CD14-positive monocyte (primary cell): Measurements from ENCODE around the gene BMAL2. TPM values are rescaled to one million over a fixed set of nuclear protein-coding genes. Genes with fewer than 3 reads are reported as not detected.

Experiments used
- DNase-seq, 3 donors: peaks; one replicate each; pipeline ENCODE4 v3.0.0-alpha.2; 2011 to 2022
- H2AFZ ChIP-seq: 2 replicates; pipeline ENCODE4 v1.6.0; 2012; ENCODE audit warnings: mild to moderate bottlenecking, low read depth, low read length, inconsistent platforms; ENCODE audit not compliant: insufficient read depth, poor library complexity, severe bottlenecking
- H3K27ac ChIP-seq, 2 donors: 1 replicate in 1 of 2; 2 replicates in 1 of 2; pipeline ENCODE4 v1.5.1; 2012 to 2013; ENCODE audit warnings: low read length in 2 of 2, control low read depth in 1 of 2, inconsistent platforms in 1 of 2, low read depth in 1 of 2, mild to moderate bottlenecking in 1 of 2
- H3K27me3 ChIP-seq, 2 donors: one replicate each; pipeline versions ENCODE4 v1.6.0 to v1.6.1; 2011 to 2013; ENCODE audit warnings: low read length in 2 of 2; ENCODE audit not compliant: control insufficient read depth in 2 of 2, insufficient read depth in 2 of 2
- H3K36me3 ChIP-seq, 2 donors: replicated peaks in 1 of 2; 1 replicate in 1 of 2; 2 replicates in 1 of 2; pipeline versions ENCODE4 v1.5.1 to v1.6.1; 2012 to 2013; ENCODE audit warnings: low read length in 2 of 2, control low read depth in 1 of 2, inconsistent platforms in 1 of 2, mild to moderate bottlenecking in 1 of 2; ENCODE audit not compliant: insufficient read depth in 2 of 2, control insufficient read depth in 1 of 2
- H3K4me1 ChIP-seq, 2 donors: 1 replicate in 1 of 2; 2 replicates in 1 of 2; pipeline versions ENCODE4 v1.5.1 to v1.6.1; 2012 to 2013; ENCODE audit warnings: low read length in 2 of 2, control low read depth in 1 of 2, inconsistent platforms in 1 of 2, mild to moderate bottlenecking in 1 of 2, moderate library complexity in 1 of 2; ENCODE audit not compliant: insufficient read depth in 2 of 2, control insufficient read depth in 1 of 2
- H3K4me2 ChIP-seq: replicated peaks from 2 replicates; pipeline ENCODE3; 2012; ENCODE audit warnings: low read length, moderate library complexity, mild to moderate bottlenecking; ENCODE audit not compliant: poor library complexity, severe bottlenecking; ENCODE audit errors: extremely low read depth
- H3K4me3 ChIP-seq, 3 experiments: fragments of 200-600 bp in 1 of 3; sonication (generic) in 1 of 3; replicated peaks in 1 of 3; 1 replicate in 2 of 3; 2 replicates in 1 of 3; pipeline ENCODE4 v1.5.1; 2011 to 2013; ENCODE audit warnings: low read length in 3 of 3, mild to moderate bottlenecking in 3 of 3, control low read depth in 2 of 3, low read depth in 2 of 3, inconsistent platforms in 1 of 3, moderate library complexity in 1 of 3
- H3K79me2 ChIP-seq: 2 replicates; pipeline ENCODE4 v1.6.0; 2012; ENCODE audit warnings: mild to moderate bottlenecking, control low read depth, inconsistent platforms, low read length, moderate library complexity; ENCODE audit not compliant: insufficient read depth
- H3K9ac ChIP-seq: 2 replicates; pipeline ENCODE4 v1.6.0; 2017; ENCODE audit warnings: low read length, mild to moderate bottlenecking; ENCODE audit not compliant: insufficient read depth, poor library complexity, severe bottlenecking
- H3K9me3 ChIP-seq, 2 donors: replicated peaks in 1 of 2; 1 replicate in 1 of 2; 2 replicates in 1 of 2; pipeline versions ENCODE4 v1.5.1 to v1.6.1; 2012 to 2013; ENCODE audit warnings: low read length in 2 of 2, control low read depth in 1 of 2; ENCODE audit not compliant: control insufficient read depth in 1 of 2, insufficient read depth in 1 of 2
- H4K20me1 ChIP-seq: 2 replicates; pipeline ENCODE4 v1.6.0; 2012; ENCODE audit warnings: mild to moderate bottlenecking, low read length, control low read depth, moderate library complexity; ENCODE audit not compliant: insufficient read depth
- H3K27ac Mint-ChIP-seq, 7 donors: one replicate each; pipeline ENCODE4 v1.8.0; 2020; ENCODE audit warnings: mild to moderate bottlenecking in 7 of 7, mixed read lengths in 7 of 7, moderate library complexity in 6 of 7, inconsistent platforms in 2 of 7
- H3K27me3 Mint-ChIP-seq, 3 donors: one replicate each; pipeline ENCODE4 v1.8.0; 2021 to 2022; ENCODE audit warnings: low read depth in 3 of 3, mild to moderate bottlenecking in 3 of 3, mixed read lengths in 3 of 3, moderate library complexity in 3 of 3, inconsistent platforms in 1 of 3
- H3K36me3 Mint-ChIP-seq, 2 donors: one replicate each; pipeline ENCODE4 v1.8.0; 2020; ENCODE audit warnings: mixed read lengths in 2 of 2, inconsistent platforms in 1 of 2, mild to moderate bottlenecking in 1 of 2
- H3K4me1 Mint-ChIP-seq: one replicate; pipeline ENCODE4 v1.8.0; 2020; ENCODE audit warnings: mild to moderate bottlenecking, mixed read lengths
- H3K4me3 Mint-ChIP-seq, 2 donors: one replicate each; pipeline ENCODE4 v1.8.0; 2020; ENCODE audit warnings: mild to moderate bottlenecking in 2 of 2, mixed read lengths in 2 of 2, moderate library complexity in 1 of 2
- H3K9me3 Mint-ChIP-seq, 7 donors: one replicate each; pipeline ENCODE4 v1.8.0; 2020 to 2022; ENCODE audit warnings: mixed read lengths in 7 of 7, mild to moderate bottlenecking in 6 of 7, moderate library complexity in 6 of 7, inconsistent platforms in 2 of 7
- WGBS: methylation state at CpG from one replicate; pipeline ENCODE4 v1.1.5; 2013; ENCODE audit warnings: missing lambda C conversion rate; ENCODE audit not compliant: insufficient coverage; 5-methylcytosine and 5-hydroxymethylcytosine counted together
- intact Hi-C, 2 donors: fragments of 100-400 bp; cut with micrococcal nuclease; formaldehyde crosslinking; loops; one replicate each; pipeline versions ENCODE4 v1.15.0 to v1.15.1; 2023
- polyA plus RNA-seq, 3 donors: library from polyadenylated mRNA; depleted of rRNA in 1 of 3; unstranded in 2 of 3; stranded (reverse) in 1 of 3; fragments of 300-500 nt in 2 of 3; fragments of >200 nt in 1 of 3; fragmentation: Illumina TruSeq in 2 of 3; gene quantifications; 1 replicate in 2 of 3; 2 replicates in 1 of 3; pipeline ENCODE4 v1.2.3, GENCODE V29; 2012 to 2021
- TF ChIP-seq, protein P1 (sequence below): fragments of 200-600 bp; IDR thresholded peaks from one replicate; pipeline ENCODE4 v1.8.0; 2022; ENCODE audit warnings: antibody characterized with exemption, mild to moderate bottlenecking

The BMAL2 gene
- polyA plus RNA-seq, 3 donors, result 0.55 to 2.1 (median 1.8) TPM

DNA sequence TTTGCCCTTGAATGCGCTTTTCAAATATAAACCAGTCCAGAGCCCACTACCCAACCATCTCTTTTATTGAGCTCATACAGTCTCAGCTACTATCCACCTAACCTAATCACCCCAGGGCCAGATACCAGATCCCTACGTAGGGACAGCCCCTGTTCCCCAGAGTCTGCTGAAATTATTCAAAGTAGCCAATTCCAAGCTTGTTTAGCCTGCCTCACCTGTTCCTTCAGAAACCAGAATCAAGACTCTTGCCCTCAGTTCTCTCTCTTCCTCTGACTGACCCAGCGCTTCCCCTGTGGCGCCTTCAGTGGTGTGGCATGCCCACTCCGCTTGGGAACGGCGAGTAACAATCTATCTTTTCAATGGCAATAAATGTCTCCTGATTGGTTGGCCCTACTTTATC is 18.8 kb downstream of the BMAL2 start:
- peaks cover 3% of the 10 kb centered on the region for H3K4me1 Mint-ChIP-seq
- no peak overlapping the region for H3K27ac Mint-ChIP-seq
- Histone ChIP-seq H3K27me3 (no peaks in the 10 kb centered on the region), H3K4me1 (no peaks in the 10 kb centered on the region), H3K4me2 (no peak overlapping the region), H3K9me3 (no peaks in the 10 kb centered on the region), H2AFZ (no peak overlapping the region), H3K36me3 (no peaks in the 10 kb centered on the region), H3K27ac (no peak overlapping the region), H3K4me3 (no peak overlapping the region), H4K20me1 (no peaks in the 10 kb centered on the region), H3K9ac (no peak overlapping the region), H3K79me2 (no peaks in the 10 kb centered on the region)
- H3K36me3 Mint-ChIP-seq, result no peaks in the 10 kb centered on the region
- no peak overlapping the region for H3K4me3 Mint-ChIP-seq
- peaks cover 0 to 3% (median 0%) of the 10 kb centered on the region in 7 donors for H3K9me3 Mint-ChIP-seq
- DNase-seq, result no peak
- WGBS, result 94% methylated on average over 4 of the region's 7 CpGs
- intact Hi-C loops, result no loop called here
- TF ChIP-seq, protein P1, sequence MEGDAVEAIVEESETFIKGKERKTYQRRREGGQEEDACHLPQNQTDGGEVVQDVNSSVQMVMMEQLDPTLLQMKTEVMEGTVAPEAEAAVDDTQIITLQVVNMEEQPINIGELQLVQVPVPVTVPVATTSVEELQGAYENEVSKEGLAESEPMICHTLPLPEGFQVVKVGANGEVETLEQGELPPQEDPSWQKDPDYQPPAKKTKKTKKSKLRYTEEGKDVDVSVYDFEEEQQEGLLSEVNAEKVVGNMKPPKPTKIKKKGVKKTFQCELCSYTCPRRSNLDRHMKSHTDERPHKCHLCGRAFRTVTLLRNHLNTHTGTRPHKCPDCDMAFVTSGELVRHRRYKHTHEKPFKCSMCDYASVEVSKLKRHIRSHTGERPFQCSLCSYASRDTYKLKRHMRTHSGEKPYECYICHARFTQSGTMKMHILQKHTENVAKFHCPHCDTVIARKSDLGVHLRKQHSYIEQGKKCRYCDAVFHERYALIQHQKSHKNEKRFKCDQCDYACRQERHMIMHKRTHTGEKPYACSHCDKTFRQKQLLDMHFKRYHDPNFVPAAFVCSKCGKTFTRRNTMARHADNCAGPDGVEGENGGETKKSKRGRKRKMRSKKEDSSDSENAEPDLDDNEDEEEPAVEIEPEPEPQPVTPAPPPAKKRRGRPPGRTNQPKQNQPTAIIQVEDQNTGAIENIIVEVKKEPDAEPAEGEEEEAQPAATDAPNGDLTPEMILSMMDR, result no peak
- no peaks in the 10 kb centered on the region for H3K27me3 Mint-ChIP-seq

DNA sequence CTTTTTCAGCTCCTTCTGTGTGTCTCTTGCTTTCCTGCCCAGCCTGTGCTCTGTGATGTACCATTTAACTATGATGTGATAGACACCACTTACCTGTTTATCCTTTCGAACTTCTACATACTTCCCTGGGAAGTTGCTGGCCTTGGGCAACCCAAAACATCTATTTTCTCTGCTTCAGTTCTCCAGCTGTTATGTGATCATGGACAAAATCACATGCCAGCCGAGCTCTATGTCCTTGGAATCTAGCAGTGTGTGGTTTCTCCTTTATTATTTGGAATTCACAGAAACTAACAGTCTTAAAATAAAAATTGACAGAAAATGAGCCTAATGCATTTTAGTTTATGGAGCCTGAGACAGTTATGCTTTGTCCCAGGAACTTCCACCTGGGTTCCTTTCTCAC is 22.9 kb downstream of the BMAL2 start:
- WGBS, result no CpG with 5 or more reads among the region's 2 CpGs
- H3K27me3 ChIP-seq, result no peaks in the 10 kb centered on the region
- Mint-ChIP-seq H3K4me1 (no peaks in the 10 kb centered on the region), H3K4me3 (no peak overlapping the region), H3K9me3 (peaks cover 0 to 3% (median 0%) of the 10 kb centered on the region in 7 donors), H3K27me3 (no peaks in the 10 kb centered on the region), H3K27ac (no peak overlapping the region), H3K36me3 (no peaks in the 10 kb centered on the region)
- H3K9ac ChIP-seq, result no peak overlapping the region
- H3K27ac ChIP-seq, result no peak overlapping the region
- no peaks in the 10 kb centered on the region for H3K9me3 ChIP-seq
- H3K79me2 ChIP-seq, result no peaks in the 10 kb centered on the region
- no peaks in the 10 kb centered on the region for H4K20me1 ChIP-seq
- intact Hi-C loops, result no loop called here
- no peak overlapping the region for H3K4me3 ChIP-seq
- H3K4me1 ChIP-seq, result no peaks in the 10 kb centered on the region
- no peak for DNase-seq
- H2AFZ ChIP-seq, result no peak overlapping the region
- no peaks in the 10 kb centered on the region for H3K36me3 ChIP-seq
- H3K4me2 ChIP-seq, result no peak overlapping the region
- TF ChIP-seq, protein P1, result no peak
